ENCODE results near the gene RRP7A.
"Not testable (repeated sequence)": the region's sequence is repeated elsewhere in the genome, so short reads cannot be mapped to it uniquely, and the experiment has no call there.

RRP7A gene

GRCh38 chr22:42536166-42536565 lies 16.6 kb upstream of the RRP7A start:
- no peak for DNase-seq (ENCODE audit: low spot score)

- not testable (repeated sequence) for DNase-seq (ENCODE audit: low spot score)
These were observed 15.6 kb upstream of the RRP7A start for GRCh38 chr22:42535082-42535731.

- no peak for DNase-seq (ENCODE audit: low spot score)
These were observed 14.0 kb upstream of the RRP7A start for GRCh38 chr22:42533638-42533977.

GRCh38 chr22:42531401-42532084 lies 11.9 kb upstream of the RRP7A start:
- not testable (repeated sequence) for DNase-seq (ENCODE audit: low spot score)

- DNase-seq (ENCODE audit: low spot score) = not testable (repeated sequence)
These were observed 9.8 kb upstream of the RRP7A start for GRCh38 chr22:42529435-42529834.

GRCh38 chr22:42528591-42529307 lies 9.2 kb upstream of the RRP7A start:
- no peak for DNase-seq (ENCODE audit: low spot score)

- DNase-seq (ENCODE audit: low spot score) = no peak
These were observed 3.0 kb upstream of the RRP7A start for GRCh38 chr22:42522546-42522945.

- DNase-seq (ENCODE audit: low spot score) = no peak
These were observed 1.6 kb upstream of the RRP7A start for GRCh38 chr22:42521228-42521546.

GRCh38 chr22:42518638-42519524 lies 715 bp downstream of the RRP7A start:
- not testable (repeated sequence) for DNase-seq (ENCODE audit: low spot score)

GRCh38 chr22:42517103-42517502 lies 2.5 kb downstream of the RRP7A start:
- DNase-seq (ENCODE audit: low spot score) = not testable (repeated sequence)

GRCh38 chr22:42515896-42516295 lies 3.7 kb downstream of the RRP7A start:
- DNase-seq (ENCODE audit: low spot score) = no peak

- DNase-seq (ENCODE audit: low spot score) = not testable (repeated sequence)
These were observed 4.3 kb downstream of the RRP7A start for GRCh38 chr22:42515304-42515703.

- not testable (repeated sequence) for DNase-seq (ENCODE audit: low spot score)
These were observed 5.3 kb downstream of the RRP7A start for GRCh38 chr22:42514331-42514730.

- DNase-seq (ENCODE audit: low spot score) = peak; percentile 39
These were observed 7.2 kb downstream of the RRP7A start for GRCh38 chr22:42512273-42512990.

GRCh38 chr22:42511401-42511891 lies 8.2 kb downstream of the RRP7A start:
- DNase-seq (ENCODE audit: low spot score) = no peak

GRCh38 chr22:42509548-42509947 lies 10.0 kb downstream of the RRP7A start:
- DNase-seq (ENCODE audit: low spot score) = no peak

GRCh38 chr22:42508975-42509364 lies 10.6 kb downstream of the RRP7A start:
- not testable (repeated sequence) for DNase-seq (ENCODE audit: low spot score)

- DNase-seq (ENCODE audit: low spot score) = not testable (repeated sequence)
These were observed 11.1 kb downstream of the RRP7A start for GRCh38 chr22:42508327-42508974.

- DNase-seq (ENCODE audit: low spot score) = no peak
These were observed 18.8 kb downstream of the RRP7A start for GRCh38 chr22:42500836-42501179.

GRCh38 chr22:42500161-42500835 lies 19.3 kb downstream of the RRP7A start:
- peak; percentile 98 for DNase-seq (ENCODE audit: low spot score)

All from AG20443 (cell line).